ENCODE data around the gene ACACB.

ACACB gene

DNA sequence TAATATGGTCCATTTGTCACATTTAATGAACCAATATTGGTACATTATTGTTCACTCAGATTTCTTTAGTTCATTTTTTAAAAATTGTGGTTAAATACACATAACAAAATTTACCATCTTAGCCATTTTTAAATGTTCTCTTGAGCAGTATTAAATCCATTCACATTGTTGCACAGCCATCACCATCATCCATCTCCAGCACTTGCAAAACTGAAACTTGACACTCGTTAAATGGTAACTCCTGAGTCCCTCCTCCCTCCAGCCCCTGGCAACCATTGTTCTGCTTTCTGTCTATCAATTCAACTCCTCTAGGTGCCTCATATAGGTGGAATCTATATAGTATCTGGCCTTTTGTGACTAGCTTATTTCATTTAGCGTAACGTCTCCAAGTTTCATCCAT lies 86.4 kb downstream of the ACACB start:
- DNase-seq: no peak
- H3K4me3 ChIP-seq (ENCODE audit: insufficient read depth, low read depth, low read length, poor library complexity, severe bottlenecking): no peak overlapping the region
- H3K27ac ChIP-seq (ENCODE audit: insufficient read depth, low read length, poor library complexity, severe bottlenecking): no peak overlapping the region
- H3K9me3 ChIP-seq (ENCODE audit: control insufficient read depth, low read length): no peaks in the 10 kb centered on the region
- peaks cover 20% of the 10 kb centered on the region for H3K36me3 ChIP-seq (ENCODE audit: control insufficient read depth, insufficient read depth, low read length)
- no peaks in the 10 kb centered on the region for H3K27me3 ChIP-seq (replicated peaks; ENCODE audit: control insufficient read depth, insufficient read depth, low read length, poor library complexity, severe bottlenecking)
- no peaks in the 10 kb centered on the region for H3K4me1 ChIP-seq (ENCODE audit: control insufficient read depth, insufficient read depth, low read length, poor library complexity, severe bottlenecking)

DNA sequence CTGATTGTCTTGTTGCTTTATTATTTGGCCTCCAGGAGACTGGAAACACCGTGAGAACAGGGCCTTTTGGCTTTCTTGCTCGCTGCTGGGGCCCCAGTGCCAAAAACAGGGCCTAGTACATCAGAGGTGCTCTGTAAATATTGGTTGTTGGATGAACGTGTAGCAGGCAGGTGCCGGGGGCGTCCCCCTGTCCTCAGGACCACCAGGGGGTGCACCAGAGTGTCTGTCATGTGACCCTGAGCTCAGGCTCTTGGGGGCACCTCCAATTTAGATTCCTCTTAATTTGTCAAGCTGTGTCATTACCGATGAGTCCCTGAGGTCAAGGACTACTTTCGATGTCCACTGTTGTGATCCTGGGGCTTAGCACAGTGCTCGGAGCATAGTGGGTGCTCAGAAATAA lies 87.1 kb downstream of the ACACB start:
- H3K27me3 ChIP-seq (replicated peaks; ENCODE audit: control insufficient read depth, insufficient read depth, low read length, poor library complexity, severe bottlenecking): no peaks in the 10 kb centered on the region
- no peaks in the 10 kb centered on the region for H3K4me1 ChIP-seq (ENCODE audit: control insufficient read depth, insufficient read depth, low read length, poor library complexity, severe bottlenecking)
- no peak overlapping the region for H3K27ac ChIP-seq (ENCODE audit: insufficient read depth, low read length, poor library complexity, severe bottlenecking)
- H3K4me3 ChIP-seq (ENCODE audit: insufficient read depth, low read depth, low read length, poor library complexity, severe bottlenecking): no peak overlapping the region
- H3K36me3 ChIP-seq (ENCODE audit: control insufficient read depth, insufficient read depth, low read length): peaks cover 21% of the 10 kb centered on the region
- no peaks in the 10 kb centered on the region for H3K9me3 ChIP-seq (ENCODE audit: control insufficient read depth, low read length)
- no peak for DNase-seq

DNA sequence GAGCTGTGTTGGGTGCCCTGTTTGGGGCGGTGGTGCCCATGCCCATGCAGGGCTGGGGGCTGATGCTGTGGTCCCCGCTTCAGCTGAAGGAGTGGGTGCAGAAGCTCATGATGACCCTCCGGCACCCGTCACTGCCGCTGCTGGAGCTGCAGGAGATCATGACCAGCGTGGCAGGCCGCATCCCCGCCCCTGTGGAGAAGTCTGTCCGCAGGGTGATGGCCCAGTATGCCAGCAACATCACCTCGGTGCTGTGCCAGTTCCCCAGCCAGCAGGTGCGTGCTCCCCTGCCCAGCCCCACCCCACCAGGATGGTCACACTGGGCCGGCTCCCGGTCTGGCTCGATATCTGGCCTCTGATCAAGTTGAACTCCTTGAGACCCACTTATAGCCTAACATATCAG lies 92.7 kb downstream of the ACACB start:
- no peak for DNase-seq
- no peaks in the 10 kb centered on the region for H3K4me1 ChIP-seq (ENCODE audit: control insufficient read depth, insufficient read depth, low read length, poor library complexity, severe bottlenecking)
- no peak overlapping the region for H3K27ac ChIP-seq (ENCODE audit: insufficient read depth, low read length, poor library complexity, severe bottlenecking)
- H3K4me3 ChIP-seq (ENCODE audit: insufficient read depth, low read depth, low read length, poor library complexity, severe bottlenecking): no peak overlapping the region
- H3K9me3 ChIP-seq (ENCODE audit: control insufficient read depth, low read length): no peaks in the 10 kb centered on the region
- peaks cover 11% of the 10 kb centered on the region for H3K36me3 ChIP-seq (ENCODE audit: control insufficient read depth, insufficient read depth, low read length)
- no peaks in the 10 kb centered on the region for H3K27me3 ChIP-seq (replicated peaks; ENCODE audit: control insufficient read depth, insufficient read depth, low read length, poor library complexity, severe bottlenecking)

- Histone ChIP-seq H3K9me3 (ENCODE audit: control insufficient read depth, low read length) (no peaks in the 10 kb centered on the region), H3K27ac (ENCODE audit: insufficient read depth, low read length, poor library complexity, severe bottlenecking) (no peak overlapping the region), H3K36me3 (ENCODE audit: control insufficient read depth, insufficient read depth, low read length) (peaks cover 8% of the 10 kb centered on the region), H3K4me3 (ENCODE audit: insufficient read depth, low read depth, low read length, poor library complexity, severe bottlenecking) (no peak overlapping the region), H3K27me3 (replicated peaks; ENCODE audit: control insufficient read depth, insufficient read depth, low read length, poor library complexity, severe bottlenecking) (no peaks in the 10 kb centered on the region), H3K4me1 (ENCODE audit: control insufficient read depth, insufficient read depth, low read length, poor library complexity, severe bottlenecking) (no peaks in the 10 kb centered on the region)
- DNase-seq: no peak
These were observed 96.2 kb downstream of the ACACB start for GRCh38 chr12:109212460-109213115.

GRCh38 chr12:109214131-109214530 lies 97.7 kb downstream of the ACACB start:
- Histone ChIP-seq H3K36me3 (ENCODE audit: control insufficient read depth, insufficient read depth, low read length) (no peaks in the 10 kb centered on the region), H3K4me1 (ENCODE audit: control insufficient read depth, insufficient read depth, low read length, poor library complexity, severe bottlenecking) (no peaks in the 10 kb centered on the region), H3K27ac (ENCODE audit: insufficient read depth, low read length, poor library complexity, severe bottlenecking) (no peak overlapping the region), H3K9me3 (ENCODE audit: control insufficient read depth, low read length) (no peaks in the 10 kb centered on the region), H3K27me3 (replicated peaks; ENCODE audit: control insufficient read depth, insufficient read depth, low read length, poor library complexity, severe bottlenecking) (no peaks in the 10 kb centered on the region), H3K4me3 (ENCODE audit: insufficient read depth, low read depth, low read length, poor library complexity, severe bottlenecking) (no peak overlapping the region)
- no peak for DNase-seq

GRCh38 chr12:109218996-109219395 lies 102.6 kb downstream of the ACACB start:
- no peak overlapping the region for H3K4me3 ChIP-seq (ENCODE audit: insufficient read depth, low read depth, low read length, poor library complexity, severe bottlenecking)
- no peaks in the 10 kb centered on the region for H3K9me3 ChIP-seq (ENCODE audit: control insufficient read depth, low read length)
- no peaks in the 10 kb centered on the region for H3K36me3 ChIP-seq (ENCODE audit: control insufficient read depth, insufficient read depth, low read length)
- DNase-seq: no peak
- no peaks in the 10 kb centered on the region for H3K27me3 ChIP-seq (replicated peaks; ENCODE audit: control insufficient read depth, insufficient read depth, low read length, poor library complexity, severe bottlenecking)
- no peaks in the 10 kb centered on the region for H3K4me1 ChIP-seq (ENCODE audit: control insufficient read depth, insufficient read depth, low read length, poor library complexity, severe bottlenecking)
- H3K27ac ChIP-seq (ENCODE audit: insufficient read depth, low read length, poor library complexity, severe bottlenecking): no peak overlapping the region

GRCh38 chr12:109219938-109220337 lies 103.6 kb downstream of the ACACB start:
- no peaks in the 10 kb centered on the region for H3K36me3 ChIP-seq (ENCODE audit: control insufficient read depth, insufficient read depth, low read length)

DNA sequence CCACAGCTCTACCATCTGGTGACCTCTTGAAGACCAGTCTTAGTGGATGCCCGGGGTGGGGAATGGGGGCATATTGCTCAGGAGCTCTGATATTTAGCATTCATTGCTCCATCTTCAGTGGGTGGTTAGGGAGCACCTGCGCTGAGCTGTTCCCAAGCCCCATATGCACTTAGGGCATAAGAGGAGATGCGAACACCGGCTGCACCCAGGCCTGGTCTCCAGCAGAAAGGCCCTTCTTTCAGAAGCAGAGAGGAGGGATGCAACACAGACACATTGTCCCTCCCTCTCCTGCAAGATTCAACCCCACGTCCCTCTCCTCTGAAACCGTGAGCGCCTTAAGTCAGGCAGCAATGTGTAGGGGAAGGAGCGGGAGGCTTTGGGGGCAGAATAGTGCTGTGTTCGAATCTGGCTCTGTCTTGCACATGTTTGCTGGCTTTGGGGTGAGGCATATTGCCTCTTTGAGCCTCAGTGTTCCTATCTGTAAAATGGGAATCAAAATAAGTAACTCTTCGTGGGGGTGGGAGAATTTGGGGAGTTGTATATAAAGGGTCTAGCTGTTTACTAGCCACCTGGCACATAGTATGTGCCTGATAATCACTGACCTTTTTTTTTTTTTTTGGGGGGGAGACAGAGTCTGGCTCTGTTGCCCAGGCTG lies 105.0 kb downstream of the ACACB start:
- H3K4me1 ChIP-seq (ENCODE audit: control insufficient read depth, insufficient read depth, low read length, poor library complexity, severe bottlenecking): no peaks in the 10 kb centered on the region
- no peaks in the 10 kb centered on the region for H3K36me3 ChIP-seq (ENCODE audit: control insufficient read depth, insufficient read depth, low read length)
- no peak overlapping the region for H3K4me3 ChIP-seq (ENCODE audit: insufficient read depth, low read depth, low read length, poor library complexity, severe bottlenecking)
- H3K9me3 ChIP-seq (ENCODE audit: control insufficient read depth, low read length): no peaks in the 10 kb centered on the region
- no peaks in the 10 kb centered on the region for H3K27me3 ChIP-seq (replicated peaks; ENCODE audit: control insufficient read depth, insufficient read depth, low read length, poor library complexity, severe bottlenecking)
- DNase-seq: no peak
- no peak overlapping the region for H3K27ac ChIP-seq (ENCODE audit: insufficient read depth, low read length, poor library complexity, severe bottlenecking)

More at GRCh38 chr12:109219938-109220337, 103.6 kb downstream of the ACACB start:
- Histone ChIP-seq H3K4me1 (ENCODE audit: control insufficient read depth, insufficient read depth, low read length, poor library complexity, severe bottlenecking) (no peaks in the 10 kb centered on the region), H3K4me3 (ENCODE audit: insufficient read depth, low read depth, low read length, poor library complexity, severe bottlenecking) (no peak overlapping the region), H3K27ac (ENCODE audit: insufficient read depth, low read length, poor library complexity, severe bottlenecking) (no peak overlapping the region), H3K9me3 (ENCODE audit: control insufficient read depth, low read length) (no peaks in the 10 kb centered on the region), H3K27me3 (replicated peaks; ENCODE audit: control insufficient read depth, insufficient read depth, low read length, poor library complexity, severe bottlenecking) (no peaks in the 10 kb centered on the region)
- DNase-seq: no peak

DNA sequence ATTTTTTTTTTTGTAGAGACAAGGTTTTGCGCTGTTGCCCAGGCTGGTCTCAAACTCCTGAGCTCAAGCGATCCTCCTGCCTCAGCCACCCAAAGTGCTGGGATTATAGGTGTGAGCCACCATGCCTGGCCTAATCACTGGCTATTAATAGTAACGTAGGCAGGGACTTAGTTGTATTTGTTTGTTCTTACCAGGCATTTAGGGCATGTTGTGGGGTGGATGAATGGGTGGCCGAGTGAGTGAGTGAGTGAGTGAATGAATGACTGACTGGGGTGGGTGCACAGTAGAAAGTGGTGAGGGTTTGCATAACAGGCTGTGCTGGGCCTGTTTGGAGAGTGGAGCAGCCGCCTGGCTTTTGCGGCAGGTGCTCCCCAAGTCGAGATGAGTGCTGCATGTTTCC lies 105.7 kb downstream of the ACACB start:
- Histone ChIP-seq H3K27ac (ENCODE audit: insufficient read depth, low read length, poor library complexity, severe bottlenecking) (no peak overlapping the region), H3K27me3 (replicated peaks; ENCODE audit: control insufficient read depth, insufficient read depth, low read length, poor library complexity, severe bottlenecking) (no peaks in the 10 kb centered on the region), H3K4me3 (ENCODE audit: insufficient read depth, low read depth, low read length, poor library complexity, severe bottlenecking) (no peak overlapping the region), H3K9me3 (ENCODE audit: control insufficient read depth, low read length) (no peaks in the 10 kb centered on the region), H3K36me3 (ENCODE audit: control insufficient read depth, insufficient read depth, low read length) (no peaks in the 10 kb centered on the region), H3K4me1 (ENCODE audit: control insufficient read depth, insufficient read depth, low read length, poor library complexity, severe bottlenecking) (no peaks in the 10 kb centered on the region)
- DNase-seq: no peak

- Histone ChIP-seq H3K27me3 (replicated peaks; ENCODE audit: control insufficient read depth, insufficient read depth, low read length, poor library complexity, severe bottlenecking) (no peaks in the 10 kb centered on the region), H3K4me3 (ENCODE audit: insufficient read depth, low read depth, low read length, poor library complexity, severe bottlenecking) (no peak overlapping the region), H3K27ac (ENCODE audit: insufficient read depth, low read length, poor library complexity, severe bottlenecking) (no peak overlapping the region), H3K4me1 (ENCODE audit: control insufficient read depth, insufficient read depth, low read length, poor library complexity, severe bottlenecking) (no peaks in the 10 kb centered on the region), H3K36me3 (ENCODE audit: control insufficient read depth, insufficient read depth, low read length) (no peaks in the 10 kb centered on the region), H3K9me3 (ENCODE audit: control insufficient read depth, low read length) (no peaks in the 10 kb centered on the region)
- no peak for DNase-seq
These were observed 106.1 kb downstream of the ACACB start for GRCh38 chr12:109222496-109222895.
